LNCaP clone FGC (cell line): ENCODE data around the gene SUOX.

ENCODE experiments used
- DNase-seq: peaks from one replicate; pipeline ENCODE4 v3.0.0-alpha.2; 2011; ENCODE audit warnings: low read depth
- H3K4me3 ChIP-seq: 2 replicates; pipeline ENCODE4 v1.5.1; 2011; ENCODE audit warnings: mild to moderate bottlenecking, low read depth, low read length, control low read depth
- TF ChIP-seq, protein P1 (sequence below): IDR thresholded peaks from 2 replicates; pipeline ENCODE4 v1.5.1; 2012; ENCODE audit warnings: mild to moderate bottlenecking; ENCODE audit not compliant: control insufficient read depth, insufficient read depth; ENCODE audit errors: extremely low read depth

SUOX gene

DNA sequence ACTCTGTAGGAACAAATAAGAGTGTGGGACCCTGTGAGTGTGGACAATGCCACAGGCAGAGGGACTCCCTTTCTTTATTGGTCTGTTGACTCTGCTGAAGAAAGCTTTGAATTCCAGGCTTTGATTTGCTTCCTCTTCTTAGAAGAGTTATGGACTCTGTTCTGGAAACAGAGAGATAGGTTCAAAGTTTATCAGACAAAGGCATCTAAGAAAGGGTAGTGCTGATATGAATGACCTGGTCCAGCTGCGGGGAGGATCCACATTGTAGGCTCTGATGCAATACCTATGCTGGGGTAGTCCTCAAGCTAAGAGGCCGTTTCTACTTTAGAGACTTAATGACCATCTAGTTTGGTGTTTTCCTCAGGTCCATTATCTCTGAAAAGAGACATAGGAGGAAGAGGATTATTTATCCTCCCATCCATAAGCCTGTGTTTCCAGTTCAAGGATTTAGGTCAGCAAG is 13.1 kb downstream of the SUOX start:
- no peak for DNase-seq
- TF ChIP-seq, protein P1, sequence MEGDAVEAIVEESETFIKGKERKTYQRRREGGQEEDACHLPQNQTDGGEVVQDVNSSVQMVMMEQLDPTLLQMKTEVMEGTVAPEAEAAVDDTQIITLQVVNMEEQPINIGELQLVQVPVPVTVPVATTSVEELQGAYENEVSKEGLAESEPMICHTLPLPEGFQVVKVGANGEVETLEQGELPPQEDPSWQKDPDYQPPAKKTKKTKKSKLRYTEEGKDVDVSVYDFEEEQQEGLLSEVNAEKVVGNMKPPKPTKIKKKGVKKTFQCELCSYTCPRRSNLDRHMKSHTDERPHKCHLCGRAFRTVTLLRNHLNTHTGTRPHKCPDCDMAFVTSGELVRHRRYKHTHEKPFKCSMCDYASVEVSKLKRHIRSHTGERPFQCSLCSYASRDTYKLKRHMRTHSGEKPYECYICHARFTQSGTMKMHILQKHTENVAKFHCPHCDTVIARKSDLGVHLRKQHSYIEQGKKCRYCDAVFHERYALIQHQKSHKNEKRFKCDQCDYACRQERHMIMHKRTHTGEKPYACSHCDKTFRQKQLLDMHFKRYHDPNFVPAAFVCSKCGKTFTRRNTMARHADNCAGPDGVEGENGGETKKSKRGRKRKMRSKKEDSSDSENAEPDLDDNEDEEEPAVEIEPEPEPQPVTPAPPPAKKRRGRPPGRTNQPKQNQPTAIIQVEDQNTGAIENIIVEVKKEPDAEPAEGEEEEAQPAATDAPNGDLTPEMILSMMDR, result no peak
- H3K4me3 ChIP-seq, result no peak overlapping the region

- H3K4me3 ChIP-seq, result no peak overlapping the region
- TF ChIP-seq, protein P1, result no peak
Measured at GRCh38 chr12:56011509-56012090, 14.5 kb downstream of the SUOX start.

DNA sequence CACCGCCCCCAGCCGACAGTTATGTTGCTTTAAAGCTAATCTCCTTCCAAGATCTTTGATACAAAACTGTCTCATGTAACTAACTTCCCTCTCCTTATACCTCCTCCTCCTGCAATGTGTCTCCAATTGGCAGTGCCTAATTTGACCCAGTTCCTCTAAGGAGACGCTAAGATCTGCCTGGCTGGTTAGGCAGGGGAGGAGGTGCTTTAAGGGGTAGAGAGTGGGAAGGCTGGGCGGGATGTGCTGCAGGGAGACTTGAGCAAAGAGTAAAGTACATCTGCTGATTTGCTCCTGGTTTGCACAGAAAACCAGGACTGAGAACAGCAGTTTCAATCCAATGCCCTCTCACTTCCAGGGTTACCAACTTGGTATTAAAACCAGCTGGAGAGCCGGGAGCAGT is 16.4 kb downstream of the SUOX start:
- TF ChIP-seq, protein P1, result no peak
- no peak overlapping the region for H3K4me3 ChIP-seq
- peak; percentile 30 for DNase-seq

More at GRCh38 chr12:56011509-56012090, 14.5 kb downstream of the SUOX start:
- no peak for DNase-seq

DNA sequence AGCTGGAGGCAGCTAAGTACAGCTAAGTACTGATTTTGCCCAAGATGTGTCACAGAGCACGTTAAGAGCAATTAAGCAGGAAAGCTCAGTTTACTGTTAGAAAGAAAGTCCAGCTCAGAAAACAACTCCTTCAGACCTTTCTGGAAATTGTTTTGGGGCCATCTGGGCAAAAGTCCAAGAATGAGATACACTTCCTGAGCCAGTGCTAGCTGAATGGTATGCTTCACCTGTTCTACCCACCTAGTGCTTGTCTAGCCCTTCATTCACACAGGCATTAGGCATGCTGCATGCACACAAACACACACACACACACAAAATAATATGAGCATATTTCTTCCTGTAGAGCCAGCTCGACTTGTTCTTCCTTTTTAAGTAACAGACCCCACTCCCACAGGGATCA is 17.1 kb downstream of the SUOX start:
- H3K4me3 ChIP-seq, result no peak overlapping the region
- no peak for DNase-seq
- TF ChIP-seq, protein P1, result no peak

- no peak overlapping the region for H3K4me3 ChIP-seq
- DNase-seq, result no peak
- TF ChIP-seq, protein P1, result no peak
Measured at GRCh38 chr12:56017181-56017580, 20.1 kb downstream of the SUOX start.

DNA sequence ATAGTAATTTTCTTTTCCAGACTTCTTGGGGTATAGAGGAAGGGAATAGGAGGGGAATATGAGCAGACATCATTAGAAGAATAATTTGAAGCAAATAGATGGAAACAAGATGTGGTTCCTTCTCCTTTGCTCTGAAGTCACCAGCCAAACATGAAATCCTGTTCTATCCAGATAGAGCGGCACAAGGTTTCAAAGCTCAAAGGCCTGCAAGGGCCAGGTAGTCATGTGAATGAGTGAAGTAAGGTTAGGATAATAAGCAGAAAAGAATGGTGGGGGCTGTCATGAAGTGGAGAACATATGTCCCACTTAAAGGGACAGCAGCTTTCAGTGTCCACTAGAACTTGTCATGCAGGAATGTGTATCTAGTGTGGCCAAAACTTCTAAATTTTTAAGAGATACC is 21.3 kb downstream of the SUOX start:
- no peak overlapping the region for H3K4me3 ChIP-seq
- no peak for DNase-seq
- TF ChIP-seq, protein P1, result no peak

DNA sequence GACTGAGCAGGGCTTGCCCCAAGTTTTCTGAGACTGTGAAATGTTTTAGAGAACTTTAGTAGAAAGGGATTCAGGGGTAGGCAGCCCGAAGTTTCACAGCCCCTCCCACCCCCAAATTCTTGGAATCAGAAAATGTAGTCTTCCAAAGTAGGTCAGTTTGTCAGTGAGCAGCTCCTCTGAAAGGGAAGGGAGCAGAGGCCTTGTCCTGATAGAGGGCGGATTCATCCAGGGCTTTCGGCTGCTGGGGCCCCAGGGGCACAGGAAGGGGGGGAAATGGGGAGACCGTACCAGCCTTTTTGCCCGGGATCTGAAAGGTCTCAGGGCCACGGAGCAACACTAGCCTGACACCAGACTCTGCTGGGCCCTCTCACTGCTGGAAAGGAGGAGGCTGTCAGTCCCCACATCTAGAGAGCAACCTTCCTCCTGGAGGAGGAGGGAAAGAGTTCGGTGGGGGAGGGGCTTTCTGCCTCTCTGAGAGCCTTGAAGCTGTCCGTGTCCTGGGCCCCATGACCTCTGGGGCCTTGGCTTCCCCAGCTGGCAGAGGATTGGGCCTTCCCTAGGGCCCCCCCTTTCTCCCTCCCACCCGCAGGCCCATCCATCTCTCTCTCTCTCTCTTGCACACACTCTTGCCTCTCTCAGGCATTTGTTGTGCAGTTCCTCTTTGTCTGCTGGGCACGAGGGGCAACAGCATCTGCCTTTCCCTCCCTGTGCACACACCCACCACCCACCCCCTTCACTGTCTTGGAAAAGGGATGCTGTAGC is 23.5 kb downstream of the SUOX start, which contains the start of gene IKZF4:
TSS of gene IKZF4 (plus strand) at position 621 of the 762 bp plus-strand sequence. CDS start 451 bp downstream, outside the sequence.
- TF ChIP-seq, protein P1, result no peak
- DNase-seq, result no peak
- no peak within 1 kb of the TSS for H3K4me3 ChIP-seq
